Lung (tissue), 12 donors: Measurements from ENCODE around the gene EOGT. TPM values are rescaled to one million over a fixed set of nuclear protein-coding genes. Genes with fewer than 3 reads are reported as not detected.
A peak's percentile ranks its signal among the peaks of the same experiment; 100 is the strongest.

ENCODE experiments used
- ATAC-seq: fragments of 200-7000 bp; cut with Tn5 transposase; one replicate; pipeline ENCODE4 v1.9.1; 2020; ENCODE audit warnings: moderate number of reproducible peaks; ENCODE audit not compliant: insufficient read depth, low FRiP score
- DNase-seq, 3 donors: peaks; one replicate each; pipeline ENCODE4 v3.0.0-alpha.2; 2013 to 2017
- H3K27ac ChIP-seq, 2 donors: one replicate each; pipeline ENCODE4 v1.5.1; 2013; ENCODE audit warnings: mild to moderate bottlenecking in 2 of 2, moderate library complexity in 2 of 2, control low read depth in 1 of 2, inconsistent platforms in 1 of 2, low read depth in 1 of 2, low read length in 1 of 2
- H3K27me3 ChIP-seq, 3 donors: one replicate each; pipeline ENCODE4 v1.5.1; 2013; ENCODE audit warnings: low read length in 2 of 3; ENCODE audit not compliant: control insufficient read depth in 3 of 3, insufficient read depth in 3 of 3
- H3K36me3 ChIP-seq, 4 donors: one replicate each; pipeline ENCODE4 v1.5.1; 2013; ENCODE audit warnings: low read length in 4 of 4, mild to moderate bottlenecking in 1 of 4, moderate library complexity in 1 of 4; ENCODE audit not compliant: control insufficient read depth in 4 of 4, insufficient read depth in 4 of 4
- H3K4me1 ChIP-seq, 5 donors: one replicate each; pipeline ENCODE4 v1.5.1; 2013; ENCODE audit warnings: low read length in 5 of 5, mild to moderate bottlenecking in 2 of 5, moderate library complexity in 1 of 5; ENCODE audit not compliant: control insufficient read depth in 5 of 5, insufficient read depth in 5 of 5
- H3K4me3 ChIP-seq: one replicate; pipeline ENCODE4 v1.5.1; 2013; ENCODE audit warnings: mild to moderate bottlenecking, control low read depth, moderate library complexity
- H3K9ac ChIP-seq, 2 donors: one replicate each; pipeline ENCODE4 v1.5.1; 2013; ENCODE audit warnings: low read length in 2 of 2, control low read depth in 1 of 2; ENCODE audit not compliant: insufficient read depth in 1 of 2
- H3K9me3 ChIP-seq, 4 donors: one replicate each; pipeline ENCODE4 v1.5.1; 2013; ENCODE audit warnings: low read length in 3 of 4, mild to moderate bottlenecking in 1 of 4, moderate library complexity in 1 of 4; ENCODE audit not compliant: control insufficient read depth in 4 of 4, insufficient read depth in 3 of 4
- CTCF ChIP-seq: IDR thresholded peaks from 2 replicates; pipeline ENCODE4 v1.5.1; 2012; ENCODE audit warnings: mild to moderate bottlenecking; ENCODE audit errors: control extremely low read depth, extremely low read depth
- WGBS, 2 donors: extraction: QIAGEN DNeasy Blood & Tissue Kit; methylation state at CpG; one replicate each; pipeline ENCODE4 v1.1.7; 2013; 5-methylcytosine and 5-hydroxymethylcytosine counted together
- polyA plus RNA-seq, 2 donors: library from polyadenylated mRNA; stranded (reverse); fragments of 200-250 nt; gene quantifications; one replicate each; pipeline ENCODE4 v1.2.1, GENCODE V29; 2013
- total RNA-seq, 2 donors: library from RNA; depleted of rRNA in 1 of 2; stranded (reverse); fragments of >200 nt in 1 of 2; gene quantifications; one replicate each; pipeline ENCODE4 v1.2.1, GENCODE V29; 2014 to 2021
- donor health status: control.
- donor health status: control.
- donor health status: Bipolar disorder and iron deficiency.
- donor health status: healthy.
- donor health status: DM: yes; HTN: yes; CAD: no.

The EOGT gene
- total and polyA plus RNA-seq, 4 donors = 14.3 to 54.7 (median 35.0) TPM

- DNase-seq (no peak), ATAC-seq (no peak)
- H3K9me3 ChIP-seq = no peaks in the 10 kb centered on the region
- peaks cover 13 to 43% (median 30%) of the 10 kb centered on the region in 4 donors for H3K36me3 ChIP-seq
- H3K27me3 ChIP-seq = no peaks in the 10 kb centered on the region
- H3K4me3 ChIP-seq = no peak overlapping the region
- no peak overlapping the region for H3K27ac ChIP-seq
- 41 to 49% methylated on average over 3 of the region's 3 CpGs for WGBS, 2 donors
- H3K4me1 ChIP-seq = no peaks in the 10 kb centered on the region
- no peak overlapping the region for H3K9ac ChIP-seq
- TF ChIP-seq CTCF = no peak
Observed at GRCh38 chr3:69058180-69058946, 44.9 kb upstream of the EOGT start.

GRCh38 chr3:69052472-69052898, 39.0 kb upstream of the EOGT start:
- Histone ChIP-seq H3K36me3 (peaks cover 6 to 18% (median 10%) of the 10 kb centered on the region in 4 donors), H3K4me1 (peaks cover 0 to 15% (median 4%) of the 10 kb centered on the region in 5 donors)
- WGBS, 2 donors = 12 to 13% methylated on average over 9 of the region's 9 CpGs

GRCh38 chr3:69051756-69052471, 38.4 kb upstream of the EOGT start, which contains the start of gene TMF1:
Gene TMF1 (minus strand): TSS chr3:69052333. CDS start chr3:69052086, 247 bp downstream.
- DNase-seq = peak; percentile 98 to 100 (median 100)
- Histone ChIP-seq H3K27ac (peak within 1 kb of the TSS; percentile 74 to 98), H3K36me3 (peaks cover 6 to 17% (median 14%) of the 10 kb centered on the region in 4 donors), H3K9me3 (no peaks in the 10 kb centered on the region), H3K4me3 (peak within 1 kb of the TSS; percentile 85), H3K4me1 (peaks cover 0 to 15% (median 4%) of the 10 kb centered on the region in 5 donors), H3K27me3 (no peaks in the 10 kb centered on the region), H3K9ac (peak within 1 kb of the TSS; percentile 98)
- no peak for TF ChIP-seq CTCF
- peak; percentile 94 for ATAC-seq
- WGBS, 2 donors = 0% methylated on average over 44 to 45 of the region's 45 CpGs

More at GRCh38 chr3:69052472-69052898, 39.0 kb upstream of the EOGT start:
- no peak for DNase-seq
- Histone ChIP-seq H3K27me3 (no peaks in the 10 kb centered on the region), H3K9me3 (no peaks in the 10 kb centered on the region), H3K9ac (peak overlapping the region in 1 of 2 donors; percentile 63), H3K4me3 (peak overlapping the region; percentile 10), H3K27ac (peak overlapping the region; percentile 38 to 98)
- no peak for TF ChIP-seq CTCF
- no peak for ATAC-seq
